MM.1S (cell line): ENCODE data around the gene TMEM184B.

Experiments used
- EZH2 ChIP-seq: fragments of 300-600 bp; sonication (generic); optimal IDR thresholded peaks from 2 replicates; pipeline ENCODE3; 2017; ENCODE audit warnings: low read depth, mild to moderate bottlenecking, antibody characterized with exemption, low read length, mixed read lengths
- EZH2phosphoT487 ChIP-seq: fragments of 300-600 bp; sonication (generic); IDR thresholded peaks from 2 replicates; pipeline ENCODE4 v1.6.1; 2018; ENCODE audit warnings: antibody characterized with exemption, low read length
- TF ChIP-seq, protein P1 (sequence below): fragments of 300-600 bp; sonication (generic); IDR thresholded peaks from 2 replicates; pipeline ENCODE4 v1.5.1; 2016; ENCODE audit warnings: antibody characterized with exemption, low read length, mixed read lengths

DNA sequence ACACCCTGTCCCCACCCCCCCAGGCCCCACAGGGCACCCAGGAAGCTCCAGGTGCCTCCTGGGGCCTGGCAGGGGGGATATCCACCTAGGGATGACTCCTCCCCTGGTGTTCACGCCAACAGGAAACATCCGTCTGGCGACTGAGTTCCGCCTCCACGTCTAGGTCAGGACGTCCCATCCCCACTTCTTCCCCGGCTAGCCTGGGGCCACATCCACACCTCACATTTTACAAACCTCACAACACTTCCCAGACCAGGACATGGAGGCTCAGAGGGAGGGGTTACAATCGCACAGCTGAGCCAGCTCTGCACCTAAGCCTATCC, 50.1 kb downstream of the TMEM184B start:
- TF ChIP-seq, protein P1, sequence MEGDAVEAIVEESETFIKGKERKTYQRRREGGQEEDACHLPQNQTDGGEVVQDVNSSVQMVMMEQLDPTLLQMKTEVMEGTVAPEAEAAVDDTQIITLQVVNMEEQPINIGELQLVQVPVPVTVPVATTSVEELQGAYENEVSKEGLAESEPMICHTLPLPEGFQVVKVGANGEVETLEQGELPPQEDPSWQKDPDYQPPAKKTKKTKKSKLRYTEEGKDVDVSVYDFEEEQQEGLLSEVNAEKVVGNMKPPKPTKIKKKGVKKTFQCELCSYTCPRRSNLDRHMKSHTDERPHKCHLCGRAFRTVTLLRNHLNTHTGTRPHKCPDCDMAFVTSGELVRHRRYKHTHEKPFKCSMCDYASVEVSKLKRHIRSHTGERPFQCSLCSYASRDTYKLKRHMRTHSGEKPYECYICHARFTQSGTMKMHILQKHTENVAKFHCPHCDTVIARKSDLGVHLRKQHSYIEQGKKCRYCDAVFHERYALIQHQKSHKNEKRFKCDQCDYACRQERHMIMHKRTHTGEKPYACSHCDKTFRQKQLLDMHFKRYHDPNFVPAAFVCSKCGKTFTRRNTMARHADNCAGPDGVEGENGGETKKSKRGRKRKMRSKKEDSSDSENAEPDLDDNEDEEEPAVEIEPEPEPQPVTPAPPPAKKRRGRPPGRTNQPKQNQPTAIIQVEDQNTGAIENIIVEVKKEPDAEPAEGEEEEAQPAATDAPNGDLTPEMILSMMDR = no peak
- TF ChIP-seq EZH2 = no peak
- TF ChIP-seq EZH2phosphoT487 = no peak
